GM23338 (cell line): ENCODE measurements around the gene RSPO1. TPM values are rescaled to one million over a fixed set of nuclear protein-coding genes. Genes with fewer than 3 reads are reported as not detected.
"Not testable (repeated sequence)": the region's sequence is repeated elsewhere in the genome, so short reads cannot be mapped to it uniquely, and the experiment has no call there.

Source experiments
- ATAC-seq: fragments of 200-7000 bp; cut with Tn5 transposase; 3 replicates; pipeline ENCODE4 v1.9.1; 2020
- DNase-seq: peaks from one replicate; pipeline ENCODE4 v3.0.0-alpha.2; 2015; ENCODE audit warnings: low spot score
- H2AFZ ChIP-seq: fragments of 200-600 bp; sonication (generic); 2 replicates; pipeline ENCODE4 v1.8.0; 2016; ENCODE audit warnings: antibody characterized with exemption, mild to moderate bottlenecking, moderate library complexity
- H3F3A ChIP-seq: fragments of 200-600 bp; sonication (generic); replicated peaks from 2 replicates; pipeline ENCODE4 v1.8.0; 2017; ENCODE audit warnings: antibody characterized with exemption, mixed run types, low read depth
- H3K27ac ChIP-seq: fragments of 200-600 bp; sonication (generic); 2 replicates; pipeline ENCODE4 v1.6.1; 2016; ENCODE audit warnings: low read depth
- H3K27me3 ChIP-seq: fragments of 200-600 bp; sonication (generic); 2 replicates; pipeline ENCODE4 v1.8.0; 2016; ENCODE audit warnings: mild to moderate bottlenecking, mixed run types, moderate library complexity; ENCODE audit not compliant: insufficient read depth
- H3K36me3 ChIP-seq: fragments of 200-600 bp; sonication (generic); 2 replicates; pipeline ENCODE4 v1.8.0; 2016; ENCODE audit warnings: mild to moderate bottlenecking; ENCODE audit not compliant: insufficient read depth
- H3K4me1 ChIP-seq: fragments of 200-600 bp; sonication (generic); 2 replicates; pipeline ENCODE4 v1.8.0; 2016; ENCODE audit warnings: mild to moderate bottlenecking, moderate library complexity; ENCODE audit not compliant: insufficient read depth
- H3K4me2 ChIP-seq: fragments of 200-600 bp; sonication (generic); 2 replicates; pipeline ENCODE4 v1.7.1; 2017; ENCODE audit warnings: mixed run types
- H3K4me3 ChIP-seq: fragments of 200-600 bp; sonication (generic); 2 replicates; pipeline ENCODE4 v1.6.1; 2016; ENCODE audit warnings: mixed run types
- H3K79me2 ChIP-seq: fragments of 200-600 bp; sonication (generic); replicated peaks from 2 replicates; pipeline ENCODE4 v1.8.0; 2017; ENCODE audit warnings: mild to moderate bottlenecking; ENCODE audit not compliant: insufficient read depth
- H3K9me2 ChIP-seq: fragments of 200-600 bp; sonication (generic); 2 replicates; pipeline ENCODE4 v1.8.0; 2017; ENCODE audit not compliant: insufficient read depth
- H4K20me1 ChIP-seq: fragments of 200-600 bp; sonication (generic); replicated peaks from 2 replicates; pipeline ENCODE4 v1.8.0; 2017; ENCODE audit warnings: mild to moderate bottlenecking; ENCODE audit not compliant: insufficient read depth
- H3K27ac Mint-ChIP-seq: 2 replicates; pipeline ENCODE4 v1.8.0; 2020; ENCODE audit warnings: inconsistent platforms, mild to moderate bottlenecking, moderate library complexity, mixed read lengths
- H3K27me3 Mint-ChIP-seq: 3 replicates; pipeline ENCODE4 v1.8.0; 2022; ENCODE audit warnings: low read depth, mild to moderate bottlenecking, moderate library complexity, mixed read lengths, inconsistent platforms; ENCODE audit not compliant: insufficient read depth, poor library complexity
- H3K36me3 Mint-ChIP-seq: 3 replicates; pipeline ENCODE4 v1.8.0; 2021; ENCODE audit warnings: low read depth, mild to moderate bottlenecking, inconsistent platforms, moderate library complexity, mixed read lengths
- H3K4me1 Mint-ChIP-seq: 3 replicates; pipeline ENCODE4 v1.8.0; 2020; ENCODE audit warnings: mild to moderate bottlenecking, inconsistent platforms, mixed read lengths
- H3K4me3 Mint-ChIP-seq: 3 replicates; pipeline ENCODE4 v1.8.0; 2021; ENCODE audit warnings: moderate library complexity, mild to moderate bottlenecking, inconsistent platforms, mixed read lengths
- H3K9me3 Mint-ChIP-seq: 3 replicates; pipeline ENCODE4 v1.8.0; 2020; ENCODE audit warnings: moderate library complexity, mild to moderate bottlenecking, inconsistent platforms, mixed read lengths
- CREB1 ChIP-seq: fragments of 250-450 bp; sonication (Bioruptor Pico); IDR thresholded peaks from 2 replicates; pipeline ENCODE4 v1.5.0; 2020; ENCODE audit warnings: low read depth, mild to moderate bottlenecking, moderate library complexity
- polyA plus RNA-seq: library from polyadenylated mRNA; unstranded; fragments of >200 nt; fragmentation: Nextera tagmentation; extraction: Ambion mirVana; gene quantifications from 2 replicates; pipeline ENCODE4 v1.2.1, GENCODE V29; 2016
- total RNA-seq: library from RNA; depleted of rRNA; stranded (reverse); fragments of >200 nt; shearing (Covaris generic); gene quantifications from 2 replicates; pipeline ENCODE4 v1.2.3, GENCODE V29; 2014
- TF ChIP-seq, protein P1 (sequence below): fragments of 250-450 bp; sonication (Bioruptor Pico); IDR thresholded peaks from 2 replicates; pipeline ENCODE4 v1.5.0; 2020; ENCODE audit warnings: mild to moderate bottlenecking, moderate library complexity
- TF ChIP-seq, protein P2 (sequence below), 2 experiments: fragments of 200-600 bp in 1 of 2; sonication (generic) in 1 of 2; conservative IDR thresholded peaks; 2 replicates each; pipeline versions ENCODE4 v1.5.1 to v1.6.1; 2016 to 2017; ENCODE audit warnings: antibody characterized with exemption in 2 of 2, low read depth in 2 of 2, mild to moderate bottlenecking in 2 of 2, moderate library complexity in 1 of 2

Gene RSPO1
- total and polyA plus RNA-seq, 2 experiments from 2014 or later: 0.11 TPM; not detected in 1

DNA sequence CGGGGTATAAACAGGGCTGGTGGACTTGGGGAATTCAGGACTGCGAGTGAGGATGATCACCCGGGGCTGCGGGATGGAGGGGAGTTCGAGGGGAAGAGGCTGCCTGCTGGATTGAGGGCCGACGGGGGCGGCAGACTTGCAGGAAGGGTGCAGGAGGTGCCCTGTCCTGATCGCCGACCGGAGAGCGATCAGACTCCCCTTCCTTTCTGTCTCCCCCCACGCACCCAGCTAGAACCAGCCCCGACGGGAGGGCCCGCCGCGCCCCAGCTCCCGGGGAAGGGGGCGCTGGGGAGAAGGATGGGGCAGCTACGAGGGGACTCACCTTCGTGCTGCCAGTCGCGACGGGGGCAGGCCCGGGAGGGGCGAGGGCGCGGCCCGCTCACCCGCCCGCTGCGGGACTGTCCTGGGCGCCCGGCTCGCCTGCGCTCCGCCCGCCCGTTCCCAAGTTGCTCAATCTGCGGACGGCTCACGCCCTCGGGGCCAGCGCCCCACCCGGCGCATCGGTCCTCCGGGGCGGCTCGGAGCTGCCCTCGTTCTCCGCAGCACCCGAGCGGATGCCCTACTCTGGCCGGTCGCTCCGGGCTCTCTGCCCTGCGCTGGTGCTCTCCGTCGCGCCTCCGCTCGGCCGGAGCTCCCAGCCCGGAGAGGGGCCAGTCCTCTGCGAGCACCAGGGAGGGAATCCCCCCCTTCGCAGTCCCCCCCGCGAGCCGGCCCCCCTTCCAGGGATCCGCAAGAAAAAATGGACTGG lies at the start of gene RSPO1 (continued):
- TF ChIP-seq, protein P1, sequence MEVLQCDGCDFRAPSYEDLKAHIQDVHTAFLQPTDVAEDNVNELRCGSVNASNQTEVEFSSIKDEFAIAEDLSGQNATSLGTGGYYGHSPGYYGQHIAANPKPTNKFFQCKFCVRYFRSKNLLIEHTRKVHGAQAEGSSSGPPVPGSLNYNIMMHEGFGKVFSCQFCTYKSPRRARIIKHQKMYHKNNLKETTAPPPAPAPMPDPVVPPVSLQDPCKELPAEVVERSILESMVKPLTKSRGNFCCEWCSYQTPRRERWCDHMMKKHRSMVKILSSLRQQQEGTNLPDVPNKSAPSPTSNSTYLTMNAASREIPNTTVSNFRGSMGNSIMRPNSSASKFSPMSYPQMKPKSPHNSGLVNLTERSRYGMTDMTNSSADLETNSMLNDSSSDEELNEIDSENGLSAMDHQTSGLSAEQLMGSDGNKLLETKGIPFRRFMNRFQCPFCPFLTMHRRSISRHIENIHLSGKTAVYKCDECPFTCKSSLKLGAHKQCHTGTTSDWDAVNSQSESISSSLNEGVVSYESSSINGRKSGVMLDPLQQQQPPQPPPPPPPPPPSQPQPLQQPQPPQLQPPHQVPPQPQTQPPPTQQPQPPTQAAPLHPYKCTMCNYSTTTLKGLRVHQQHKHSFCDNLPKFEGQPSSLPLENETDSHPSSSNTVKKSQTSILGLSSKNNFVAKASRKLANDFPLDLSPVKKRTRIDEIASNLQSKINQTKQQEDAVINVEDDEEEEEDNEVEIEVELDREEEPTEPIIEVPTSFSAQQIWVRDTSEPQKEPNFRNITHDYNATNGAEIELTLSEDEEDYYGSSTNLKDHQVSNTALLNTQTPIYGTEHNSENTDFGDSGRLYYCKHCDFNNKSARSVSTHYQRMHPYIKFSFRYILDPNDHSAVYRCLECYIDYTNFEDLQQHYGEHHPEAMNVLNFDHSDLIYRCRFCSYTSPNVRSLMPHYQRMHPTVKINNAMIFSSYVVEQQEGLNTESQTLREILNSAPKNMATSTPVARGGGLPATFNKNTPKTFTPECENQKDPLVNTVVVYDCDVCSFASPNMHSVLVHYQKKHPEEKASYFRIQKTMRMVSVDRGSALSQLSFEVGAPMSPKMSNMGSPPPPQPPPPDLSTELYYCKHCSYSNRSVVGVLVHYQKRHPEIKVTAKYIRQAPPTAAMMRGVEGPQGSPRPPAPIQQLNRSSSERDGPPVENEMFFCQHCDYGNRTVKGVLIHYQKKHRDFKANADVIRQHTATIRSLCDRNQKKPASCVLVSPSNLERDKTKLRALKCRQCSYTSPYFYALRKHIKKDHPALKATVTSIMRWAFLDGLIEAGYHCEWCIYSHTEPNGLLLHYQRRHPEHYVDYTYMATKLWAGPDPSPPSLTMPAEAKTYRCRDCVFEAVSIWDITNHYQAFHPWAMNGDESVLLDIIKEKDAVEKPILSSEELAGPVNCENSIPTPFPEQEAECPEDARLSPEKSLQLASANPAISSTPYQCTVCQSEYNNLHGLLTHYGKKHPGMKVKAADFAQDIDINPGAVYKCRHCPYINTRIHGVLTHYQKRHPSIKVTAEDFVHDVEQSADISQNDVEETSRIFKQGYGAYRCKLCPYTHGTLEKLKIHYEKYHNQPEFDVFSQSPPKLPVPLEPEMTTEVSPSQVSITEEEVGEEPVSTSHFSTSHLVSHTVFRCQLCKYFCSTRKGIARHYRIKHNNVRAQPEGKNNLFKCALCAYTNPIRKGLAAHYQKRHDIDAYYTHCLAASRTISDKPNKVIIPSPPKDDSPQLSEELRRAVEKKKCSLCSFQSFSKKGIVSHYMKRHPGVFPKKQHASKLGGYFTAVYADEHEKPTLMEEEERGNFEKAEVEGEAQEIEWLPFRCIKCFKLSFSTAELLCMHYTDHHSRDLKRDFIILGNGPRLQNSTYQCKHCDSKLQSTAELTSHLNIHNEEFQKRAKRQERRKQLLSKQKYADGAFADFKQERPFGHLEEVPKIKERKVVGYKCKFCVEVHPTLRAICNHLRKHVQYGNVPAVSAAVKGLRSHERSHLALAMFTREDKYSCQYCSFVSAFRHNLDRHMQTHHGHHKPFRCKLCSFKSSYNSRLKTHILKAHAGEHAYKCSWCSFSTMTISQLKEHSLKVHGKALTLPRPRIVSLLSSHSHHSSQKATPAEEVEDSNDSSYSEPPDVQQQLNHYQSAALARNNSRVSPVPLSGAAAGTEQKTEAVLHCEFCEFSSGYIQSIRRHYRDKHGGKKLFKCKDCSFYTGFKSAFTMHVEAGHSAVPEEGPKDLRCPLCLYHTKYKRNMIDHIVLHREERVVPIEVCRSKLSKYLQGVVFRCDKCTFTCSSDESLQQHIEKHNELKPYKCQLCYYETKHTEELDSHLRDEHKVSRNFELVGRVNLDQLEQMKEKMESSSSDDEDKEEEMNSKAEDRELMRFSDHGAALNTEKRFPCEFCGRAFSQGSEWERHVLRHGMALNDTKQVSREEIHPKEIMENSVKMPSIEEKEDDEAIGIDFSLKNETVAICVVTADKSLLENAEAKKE (CRISPR knock-in tag): no peak

DNA sequence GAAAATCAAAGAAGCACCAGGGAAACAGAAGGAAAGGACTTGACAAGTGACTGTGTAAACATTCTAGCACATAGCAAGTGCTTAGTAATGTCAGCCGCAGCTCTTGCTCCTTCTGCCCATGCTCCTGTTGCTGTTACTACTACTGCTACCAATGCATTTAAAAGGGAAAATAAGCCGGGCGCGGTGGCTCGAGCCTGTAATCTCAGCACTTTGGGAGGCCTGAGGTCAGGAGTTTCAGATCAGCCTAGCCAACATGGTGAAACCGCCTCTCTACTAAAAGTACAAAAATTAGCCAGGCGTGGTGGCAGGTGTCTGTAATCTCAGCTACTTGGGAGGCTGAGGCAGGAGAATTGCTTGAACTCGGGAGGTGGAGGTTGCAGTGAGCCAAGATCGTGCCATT lies 49.5 kb upstream of the RSPO1 start:
- not testable (repeated sequence) for H3K4me3 ChIP-seq, H3K27ac ChIP-seq, H3K4me3 Mint-ChIP-seq, H2AFZ ChIP-seq, H3K27me3 ChIP-seq, ATAC-seq, H3K27ac Mint-ChIP-seq, DNase-seq, H3K4me1 Mint-ChIP-seq, H3K9me2 ChIP-seq, H3K9me3 Mint-ChIP-seq, H3K4me2 ChIP-seq, H3K4me1 ChIP-seq
- Histone ChIP-seq H3F3A (peaks cover 10% of the 10 kb centered on the region), H4K20me1 (peaks cover 20% of the 10 kb centered on the region), H3K36me3 (peaks cover 37% of the 10 kb centered on the region), H3K79me2 (peaks cover 16% of the 10 kb centered on the region)
- H3K27me3 Mint-ChIP-seq: peaks cover 11% of the 10 kb centered on the region
- H3K36me3 Mint-ChIP-seq: peaks cover 63% of the 10 kb centered on the region

DNA sequence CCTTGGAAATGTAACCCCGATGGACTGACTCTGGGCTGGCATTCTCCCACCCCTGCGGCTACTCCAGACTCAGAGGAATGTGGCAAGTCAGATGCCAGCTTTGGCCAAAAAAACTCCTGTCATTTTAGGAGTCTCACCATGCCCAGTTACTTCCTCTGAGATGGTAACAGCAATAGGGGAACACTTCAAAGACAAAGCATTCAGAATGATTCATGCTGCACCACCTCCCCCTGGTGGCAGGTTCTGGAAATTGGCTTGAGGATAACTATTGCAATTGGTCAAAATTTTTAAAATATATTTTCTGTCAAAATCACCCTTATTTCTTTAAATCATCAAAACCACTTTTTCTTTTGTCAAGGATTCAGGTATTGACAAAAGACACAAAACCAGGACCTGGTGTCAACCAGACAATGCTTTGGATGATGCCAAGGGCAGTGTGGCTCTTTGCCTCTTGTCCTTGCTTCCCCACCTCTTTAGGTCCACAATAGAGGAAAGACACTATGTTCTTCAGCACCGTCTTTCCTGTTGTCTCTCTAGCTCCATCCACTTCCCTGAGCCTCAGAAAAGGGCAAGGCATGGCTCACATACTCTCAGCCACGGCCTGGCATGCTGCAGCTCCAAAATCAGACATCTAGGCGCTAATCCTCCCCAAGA lies 47.8 kb upstream of the RSPO1 start:
- ATAC-seq (peak; percentile 72), DNase-seq (peak; percentile 83)
- no peak overlapping the region for H3K4me3 ChIP-seq
- H3F3A ChIP-seq: peaks cover 10% of the 10 kb centered on the region
- no peak for TF ChIP-seq CREB1 (CRISPR knock-in tag)
- TF ChIP-seq, protein P2, sequence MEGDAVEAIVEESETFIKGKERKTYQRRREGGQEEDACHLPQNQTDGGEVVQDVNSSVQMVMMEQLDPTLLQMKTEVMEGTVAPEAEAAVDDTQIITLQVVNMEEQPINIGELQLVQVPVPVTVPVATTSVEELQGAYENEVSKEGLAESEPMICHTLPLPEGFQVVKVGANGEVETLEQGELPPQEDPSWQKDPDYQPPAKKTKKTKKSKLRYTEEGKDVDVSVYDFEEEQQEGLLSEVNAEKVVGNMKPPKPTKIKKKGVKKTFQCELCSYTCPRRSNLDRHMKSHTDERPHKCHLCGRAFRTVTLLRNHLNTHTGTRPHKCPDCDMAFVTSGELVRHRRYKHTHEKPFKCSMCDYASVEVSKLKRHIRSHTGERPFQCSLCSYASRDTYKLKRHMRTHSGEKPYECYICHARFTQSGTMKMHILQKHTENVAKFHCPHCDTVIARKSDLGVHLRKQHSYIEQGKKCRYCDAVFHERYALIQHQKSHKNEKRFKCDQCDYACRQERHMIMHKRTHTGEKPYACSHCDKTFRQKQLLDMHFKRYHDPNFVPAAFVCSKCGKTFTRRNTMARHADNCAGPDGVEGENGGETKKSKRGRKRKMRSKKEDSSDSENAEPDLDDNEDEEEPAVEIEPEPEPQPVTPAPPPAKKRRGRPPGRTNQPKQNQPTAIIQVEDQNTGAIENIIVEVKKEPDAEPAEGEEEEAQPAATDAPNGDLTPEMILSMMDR (conservative IDR thresholded peaks at IDR 0.05; ENCODE audit: low read depth in 2 of 2): peak; percentile 86 to 98
- no peaks in the 10 kb centered on the region for H3K4me1 ChIP-seq
- H3K36me3 Mint-ChIP-seq: peaks cover 51% of the 10 kb centered on the region
- H3K27ac ChIP-seq: no peak overlapping the region
- H3K4me1 Mint-ChIP-seq: no peaks in the 10 kb centered on the region
- peaks cover 37% of the 10 kb centered on the region for H3K36me3 ChIP-seq
- no peaks in the 10 kb centered on the region for H3K9me3 Mint-ChIP-seq
- H2AFZ ChIP-seq: no peak overlapping the region
- no peaks in the 10 kb centered on the region for H3K79me2 ChIP-seq
- peaks cover 11% of the 10 kb centered on the region for H3K27me3 Mint-ChIP-seq
- H3K4me3 Mint-ChIP-seq: no peak overlapping the region
- no peaks in the 10 kb centered on the region for H3K27me3 ChIP-seq
- H3K27ac Mint-ChIP-seq: no peak overlapping the region
- peaks cover 13% of the 10 kb centered on the region for H4K20me1 ChIP-seq
- H3K4me2 ChIP-seq: no peak overlapping the region
- H3K9me2 ChIP-seq: no peaks in the 10 kb centered on the region
